Measurements from ENCODE around the gene ST8SIA4.
A peak's percentile ranks its signal among the peaks of the same experiment; 100 is the strongest.

ST8SIA4 gene

DNA sequence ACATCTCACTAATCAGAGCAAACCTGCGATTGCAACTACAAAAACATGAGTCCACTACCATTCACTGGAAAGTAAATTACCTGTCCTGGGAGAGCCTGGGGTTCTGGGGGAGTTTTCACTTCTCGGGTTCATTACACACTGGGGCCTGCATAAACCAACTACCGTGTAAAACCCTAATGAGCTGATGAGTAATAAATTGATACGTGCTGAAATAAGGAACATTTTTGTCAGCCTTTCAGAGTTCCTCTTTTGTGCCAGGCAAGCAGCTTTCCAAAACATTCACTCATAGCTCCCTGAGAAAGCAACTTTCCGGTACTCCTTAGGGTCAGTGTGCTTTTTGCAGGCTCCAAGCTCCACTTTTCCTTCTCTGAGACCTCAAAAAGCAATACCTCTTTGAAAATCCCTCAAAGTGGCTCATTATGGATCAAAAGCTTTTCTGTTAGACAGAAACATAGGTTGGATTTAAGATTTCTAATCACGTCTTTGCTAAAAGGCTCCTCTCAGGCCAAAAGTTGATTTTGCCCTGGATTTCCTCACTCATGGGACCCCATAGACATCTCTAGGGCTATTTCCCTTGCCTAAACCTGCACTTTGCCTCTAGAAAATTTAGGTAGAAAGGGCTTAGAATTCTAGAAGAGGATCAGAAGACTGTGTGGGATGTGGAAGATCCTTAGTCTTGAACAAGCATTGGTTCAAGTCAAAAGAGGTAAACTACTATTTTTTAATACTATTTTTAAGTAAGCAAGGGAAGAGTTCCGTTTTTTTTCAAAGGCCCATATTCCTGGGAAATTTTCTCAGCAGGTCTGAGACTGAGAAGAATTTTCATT, 74.8 kb downstream of the ST8SIA4 start:
- DNase-seq (ENCODE audit: extremely low spot score) = peak; percentile 42
- ChIA-PET POLR2A (interaction anchor here (0.6 to 2.3 kb wide), 5 partner anchors 14 to 77 kb away, joined by 3 to 13 read pairs (median 5); partner anchors contain the start of gene ST8SIA4), CTCF (interaction anchor here (0.8 to 3.0 kb wide), 10 partner anchors 9 to 76 kb away, joined by 3 to 28 read pairs (median 4); no protein-coding TSS in a partner anchor)
- no peak for TF ChIP-seq CTCF (IDR thresholded peaks at IDR 0.05; ENCODE audit: control extremely low read depth, extremely low read depth, low read depth, missing control alignments)

GRCh38 chr5:100827481-100827889, 75.6 kb downstream of the ST8SIA4 start:
- DNase-seq (ENCODE audit: extremely low spot score) = no peak
- ChIA-PET CTCF (interaction anchor here (0.9 to 3.0 kb wide), 7 partner anchors 9 to 74 kb away, joined by 3 to 28 read pairs (median 5); no protein-coding TSS in a partner anchor), POLR2A (interaction anchor here (1.0 to 2.3 kb wide), 3 partner anchors 14 to 75 kb away, joined by 4 to 13 read pairs (median 10); partner anchors contain the start of gene ST8SIA4)
- no peak for TF ChIP-seq CTCF (IDR thresholded peaks at IDR 0.05; ENCODE audit: control extremely low read depth, extremely low read depth, low read depth, missing control alignments)

- ChIA-PET POLR2A (interaction anchor here (1.2 kb wide), 1 partner anchor 77 kb away, joined by 3 read pairs; the partner anchor contains the start of gene ST8SIA4), CTCF (interaction anchor here (0.7 kb wide), 1 partner anchor 15 kb away, joined by 3 read pairs; no protein-coding TSS in a partner anchor)
- no peak for TF ChIP-seq CTCF (IDR thresholded peaks at IDR 0.05; ENCODE audit: control extremely low read depth, extremely low read depth, low read depth, missing control alignments)
- DNase-seq (ENCODE audit: extremely low spot score) = peak; percentile 15
Observed at GRCh38 chr5:100826133-100826532, 76.9 kb downstream of the ST8SIA4 start.

DNA sequence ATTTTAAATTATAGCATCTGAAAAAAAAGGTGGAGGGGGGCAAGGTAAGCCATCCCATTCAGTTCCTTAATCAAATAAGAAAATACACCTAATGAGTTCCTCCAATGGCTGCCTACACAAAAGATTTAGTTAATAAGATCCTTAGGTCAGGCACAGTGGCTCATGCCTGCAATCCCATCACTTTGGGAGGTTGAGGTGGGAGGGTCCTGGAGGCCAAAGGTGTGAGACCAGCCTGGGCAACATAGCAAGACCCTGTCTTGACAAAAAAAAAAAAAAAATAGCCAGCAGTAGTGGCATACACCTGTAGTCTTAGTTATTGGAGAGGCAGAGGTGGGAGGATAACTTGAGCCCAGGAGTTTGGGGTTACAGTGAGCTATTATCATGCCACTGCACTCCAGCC, 78.4 kb downstream of the ST8SIA4 start:
- CTCF ChIA-PET = no interaction called here
- no peak for DNase-seq (ENCODE audit: extremely low spot score)
- POLR2A ChIA-PET = no interaction called here
- no peak for TF ChIP-seq CTCF (IDR thresholded peaks at IDR 0.05; ENCODE audit: control extremely low read depth, extremely low read depth, low read depth, missing control alignments)

DNA sequence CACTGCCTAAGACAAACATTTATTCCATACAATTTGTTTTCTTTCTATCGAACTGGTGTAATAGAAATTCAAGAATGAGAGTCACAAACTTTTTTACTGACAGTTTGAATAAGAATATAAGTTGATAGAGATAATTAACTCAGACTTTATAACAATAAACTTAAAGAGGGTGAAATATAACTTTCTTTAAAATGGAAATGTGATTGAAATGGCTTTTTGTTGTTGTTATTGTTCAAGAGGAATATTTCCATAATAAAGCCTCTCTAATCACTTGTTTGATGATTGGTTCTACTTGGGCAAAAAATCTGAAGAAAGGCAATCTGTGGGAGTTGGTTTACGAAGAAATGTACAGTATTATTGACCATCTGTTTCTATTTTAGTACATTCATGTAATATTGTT, 79.3 kb downstream of the ST8SIA4 start:
- ChIA-PET CTCF (no interaction called here), POLR2A (no interaction called here)
- no peak for DNase-seq (ENCODE audit: extremely low spot score)
- no peak for TF ChIP-seq CTCF (IDR thresholded peaks at IDR 0.05; ENCODE audit: control extremely low read depth, extremely low read depth, low read depth, missing control alignments)

DNA sequence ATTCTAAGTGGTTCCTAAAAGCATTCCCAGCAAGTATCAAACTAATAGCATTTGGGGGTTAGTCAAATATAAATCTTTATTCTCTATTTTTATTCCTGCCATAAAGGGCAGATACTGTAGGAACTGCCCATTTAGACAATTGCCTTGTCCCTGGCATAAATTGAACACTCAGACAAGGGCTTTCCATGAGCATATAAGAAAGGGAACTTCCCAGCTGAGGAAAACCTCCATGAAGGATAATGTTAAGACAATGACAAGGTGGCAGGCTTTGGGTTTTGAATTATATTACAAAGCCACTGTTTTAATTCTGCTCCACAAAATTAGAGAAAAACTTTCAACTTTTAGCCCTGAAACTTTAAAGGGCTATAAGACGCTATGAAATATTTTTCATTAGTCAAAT, 81.3 kb downstream of the ST8SIA4 start:
- POLR2A ChIA-PET = no interaction called here

More for the DNA sequence above, 81.3 kb downstream of the ST8SIA4 start:
- CTCF ChIA-PET = no interaction called here
- no peak for TF ChIP-seq CTCF (IDR thresholded peaks at IDR 0.05; ENCODE audit: control extremely low read depth, extremely low read depth, low read depth, missing control alignments)
- no peak for DNase-seq (ENCODE audit: extremely low spot score)

All from GM10248 (cell line).